ENCODE measurements around the gene EDDM3A.

DNA sequence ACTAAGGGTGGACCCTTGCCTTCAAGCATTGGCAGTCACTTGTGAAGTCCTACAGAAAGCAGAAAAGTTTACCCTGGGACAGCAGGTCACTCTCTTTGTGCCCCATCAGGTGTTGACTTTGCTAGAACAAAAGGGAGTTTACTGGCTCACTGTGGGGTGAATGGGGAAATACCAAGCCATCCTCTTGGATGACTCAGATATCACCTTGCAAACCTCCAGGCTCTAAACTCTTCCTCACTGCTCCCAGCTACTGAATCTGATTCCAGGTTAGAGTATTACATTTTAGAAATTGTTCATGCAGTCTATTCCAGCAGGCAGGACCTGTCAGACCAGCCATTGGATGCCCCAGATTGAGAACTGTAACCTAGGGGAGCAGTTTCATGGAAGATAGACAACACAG is 15.3 kb downstream of the EDDM3A start:
- TF ChIP-seq, protein P1, sequence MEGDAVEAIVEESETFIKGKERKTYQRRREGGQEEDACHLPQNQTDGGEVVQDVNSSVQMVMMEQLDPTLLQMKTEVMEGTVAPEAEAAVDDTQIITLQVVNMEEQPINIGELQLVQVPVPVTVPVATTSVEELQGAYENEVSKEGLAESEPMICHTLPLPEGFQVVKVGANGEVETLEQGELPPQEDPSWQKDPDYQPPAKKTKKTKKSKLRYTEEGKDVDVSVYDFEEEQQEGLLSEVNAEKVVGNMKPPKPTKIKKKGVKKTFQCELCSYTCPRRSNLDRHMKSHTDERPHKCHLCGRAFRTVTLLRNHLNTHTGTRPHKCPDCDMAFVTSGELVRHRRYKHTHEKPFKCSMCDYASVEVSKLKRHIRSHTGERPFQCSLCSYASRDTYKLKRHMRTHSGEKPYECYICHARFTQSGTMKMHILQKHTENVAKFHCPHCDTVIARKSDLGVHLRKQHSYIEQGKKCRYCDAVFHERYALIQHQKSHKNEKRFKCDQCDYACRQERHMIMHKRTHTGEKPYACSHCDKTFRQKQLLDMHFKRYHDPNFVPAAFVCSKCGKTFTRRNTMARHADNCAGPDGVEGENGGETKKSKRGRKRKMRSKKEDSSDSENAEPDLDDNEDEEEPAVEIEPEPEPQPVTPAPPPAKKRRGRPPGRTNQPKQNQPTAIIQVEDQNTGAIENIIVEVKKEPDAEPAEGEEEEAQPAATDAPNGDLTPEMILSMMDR (conservative IDR thresholded peaks at IDR 0.05 in 1 of 2, IDR thresholded peaks at IDR 0.05 in 1 of 2; ENCODE audit: extremely low read depth in 1 of 2, insufficient read depth in 1 of 2, low read depth in 1 of 2, low read length in 2 of 2) = no peak
- no peak for TF ChIP-seq EZH2 (IDR thresholded peaks at IDR 0.05; ENCODE audit: borderline replicate concordance, low read length)
